GM12875 (cell line): ENCODE measurements around the gene HVCN1.
A peak's percentile ranks its signal among the peaks of the same experiment; 100 is the strongest.
"Not testable (repeated sequence)": the region's sequence is repeated elsewhere in the genome, so short reads cannot be mapped to it uniquely, and the experiment has no call there.

Source experiments
- H3K4me3 ChIP-seq: one replicate; pipeline ENCODE4 v1.5.1; 2011; ENCODE audit warnings: low read depth, low read length, control low read depth
- TF ChIP-seq, protein P1 (sequence below): IDR thresholded peaks from 2 replicates; pipeline ENCODE4 v1.5.1; 2011; ENCODE audit warnings: low read depth, mild to moderate bottlenecking, control low read depth, inconsistent platforms, low read length, moderate library complexity, borderline replicate concordance; ENCODE audit not compliant: insufficient read depth

HVCN1 gene, protein sequence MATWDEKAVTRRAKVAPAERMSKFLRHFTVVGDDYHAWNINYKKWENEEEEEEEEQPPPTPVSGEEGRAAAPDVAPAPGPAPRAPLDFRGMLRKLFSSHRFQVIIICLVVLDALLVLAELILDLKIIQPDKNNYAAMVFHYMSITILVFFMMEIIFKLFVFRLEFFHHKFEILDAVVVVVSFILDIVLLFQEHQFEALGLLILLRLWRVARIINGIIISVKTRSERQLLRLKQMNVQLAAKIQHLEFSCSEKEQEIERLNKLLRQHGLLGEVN

DNA sequence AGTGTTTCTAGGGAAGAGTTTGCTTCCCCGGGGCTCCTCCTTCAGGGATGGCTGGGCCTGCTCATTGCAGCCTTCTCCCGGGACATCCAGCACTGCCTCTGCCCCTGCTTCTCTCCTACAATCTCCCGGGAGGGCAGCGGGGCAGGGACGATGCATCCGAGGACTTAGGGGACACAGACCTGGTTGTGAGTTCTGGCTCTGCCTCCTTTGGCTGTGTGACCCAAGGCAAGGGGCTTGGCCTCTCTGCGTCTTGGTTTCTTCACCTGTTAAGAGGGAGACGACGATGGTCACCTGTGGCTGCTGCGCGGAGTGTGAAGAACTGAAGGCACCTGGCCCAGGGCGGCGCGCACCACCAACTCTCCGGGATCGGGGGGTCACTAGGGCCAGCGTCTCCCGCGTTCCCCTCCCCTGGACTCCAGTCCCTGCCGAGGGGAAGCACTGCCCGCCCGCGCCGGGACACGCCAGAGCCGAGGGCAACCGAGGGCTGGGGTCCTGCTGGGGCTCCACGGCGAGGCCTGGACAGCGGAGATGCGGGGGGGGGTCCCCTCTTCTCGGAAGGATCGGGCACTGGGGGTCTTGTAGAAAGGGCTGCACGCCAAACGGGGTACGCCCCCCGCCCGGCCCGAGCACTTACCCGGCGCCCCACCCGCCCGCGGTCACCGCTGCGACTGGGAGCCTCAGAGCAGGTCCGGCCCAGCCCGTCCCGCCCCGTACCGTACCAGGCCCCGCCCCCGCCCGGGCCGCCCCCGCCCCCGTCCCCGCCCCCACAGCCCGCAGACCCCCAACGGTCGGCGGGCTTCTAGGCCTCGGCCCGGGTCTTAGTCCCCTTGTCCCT, at the start of gene HVCN1:
HVCN1 (minus strand) TSS at position 670 of the 835 bp plus-strand sequence. CDS start 5,870 bp downstream, outside the sequence.
- TF ChIP-seq, protein P1, sequence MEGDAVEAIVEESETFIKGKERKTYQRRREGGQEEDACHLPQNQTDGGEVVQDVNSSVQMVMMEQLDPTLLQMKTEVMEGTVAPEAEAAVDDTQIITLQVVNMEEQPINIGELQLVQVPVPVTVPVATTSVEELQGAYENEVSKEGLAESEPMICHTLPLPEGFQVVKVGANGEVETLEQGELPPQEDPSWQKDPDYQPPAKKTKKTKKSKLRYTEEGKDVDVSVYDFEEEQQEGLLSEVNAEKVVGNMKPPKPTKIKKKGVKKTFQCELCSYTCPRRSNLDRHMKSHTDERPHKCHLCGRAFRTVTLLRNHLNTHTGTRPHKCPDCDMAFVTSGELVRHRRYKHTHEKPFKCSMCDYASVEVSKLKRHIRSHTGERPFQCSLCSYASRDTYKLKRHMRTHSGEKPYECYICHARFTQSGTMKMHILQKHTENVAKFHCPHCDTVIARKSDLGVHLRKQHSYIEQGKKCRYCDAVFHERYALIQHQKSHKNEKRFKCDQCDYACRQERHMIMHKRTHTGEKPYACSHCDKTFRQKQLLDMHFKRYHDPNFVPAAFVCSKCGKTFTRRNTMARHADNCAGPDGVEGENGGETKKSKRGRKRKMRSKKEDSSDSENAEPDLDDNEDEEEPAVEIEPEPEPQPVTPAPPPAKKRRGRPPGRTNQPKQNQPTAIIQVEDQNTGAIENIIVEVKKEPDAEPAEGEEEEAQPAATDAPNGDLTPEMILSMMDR = no peak
- H3K4me3 ChIP-seq = peak within 1 kb of the TSS; percentile 74

DNA sequence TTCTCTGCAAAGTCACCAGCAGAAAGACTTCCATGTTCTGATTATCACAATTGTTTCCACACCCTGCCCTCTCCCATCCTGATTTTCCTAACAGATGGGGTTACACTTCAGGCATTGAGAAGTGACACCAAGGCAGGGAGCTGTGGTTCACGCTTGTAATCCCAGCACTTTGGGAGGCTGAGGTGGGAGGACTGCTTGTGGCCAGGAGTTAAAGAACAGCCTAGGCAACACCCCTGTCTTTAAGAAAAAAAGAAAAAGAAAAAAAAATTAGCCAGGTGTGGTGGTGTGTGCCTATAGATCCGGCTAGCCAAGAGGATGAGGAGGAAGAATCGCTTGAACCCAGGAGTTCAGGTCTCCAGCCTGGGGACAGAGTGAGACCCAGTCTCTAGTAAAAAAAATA, 48.6 kb upstream of the HVCN1 start:
- TF ChIP-seq, protein P1 = no peak

DNA sequence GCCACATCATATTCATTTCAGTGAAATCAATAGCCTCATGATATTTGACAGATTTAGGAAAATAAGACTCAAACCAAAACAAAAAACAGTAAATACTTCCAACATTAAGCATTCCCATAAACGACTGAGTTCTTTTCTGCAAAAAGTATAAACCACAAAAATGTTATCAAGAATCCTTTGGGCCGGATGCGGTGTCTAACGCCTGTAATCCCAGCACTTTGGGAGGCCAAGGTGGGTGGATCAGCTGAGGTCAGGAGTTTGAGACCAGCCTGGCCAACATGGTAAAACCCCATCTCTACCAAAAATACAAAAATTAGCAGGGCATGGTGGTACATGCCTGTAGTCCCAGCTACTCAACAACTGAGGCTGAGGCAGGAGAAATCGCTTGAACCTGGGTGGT, 48.1 kb upstream of the HVCN1 start:
- H3K4me3 ChIP-seq = not testable (repeated sequence)

More for the DNA sequence above, 48.6 kb upstream of the HVCN1 start:
- no peak overlapping the region for H3K4me3 ChIP-seq

DNA sequence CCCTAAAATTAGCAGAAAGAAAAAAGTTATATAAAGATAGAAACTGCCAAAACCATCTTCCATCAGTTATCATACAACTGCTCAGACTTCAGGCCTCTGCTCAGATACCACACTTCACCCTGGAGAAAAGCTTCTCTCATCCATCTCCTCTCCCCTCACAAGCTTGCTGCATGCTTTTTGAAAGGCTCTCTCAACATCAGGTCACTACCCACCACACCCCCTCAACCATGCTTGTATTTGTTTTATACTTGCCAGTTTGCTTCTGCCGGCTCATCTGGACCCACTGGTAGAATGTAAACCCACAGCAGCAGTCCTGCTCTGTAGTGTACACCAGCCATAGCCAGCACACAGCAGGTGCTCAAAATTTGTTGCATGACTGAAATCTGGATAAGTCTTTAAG, 45.0 kb upstream of the HVCN1 start:
- H3K4me3 ChIP-seq = no peak overlapping the region
- TF ChIP-seq, protein P1 = no peak

DNA sequence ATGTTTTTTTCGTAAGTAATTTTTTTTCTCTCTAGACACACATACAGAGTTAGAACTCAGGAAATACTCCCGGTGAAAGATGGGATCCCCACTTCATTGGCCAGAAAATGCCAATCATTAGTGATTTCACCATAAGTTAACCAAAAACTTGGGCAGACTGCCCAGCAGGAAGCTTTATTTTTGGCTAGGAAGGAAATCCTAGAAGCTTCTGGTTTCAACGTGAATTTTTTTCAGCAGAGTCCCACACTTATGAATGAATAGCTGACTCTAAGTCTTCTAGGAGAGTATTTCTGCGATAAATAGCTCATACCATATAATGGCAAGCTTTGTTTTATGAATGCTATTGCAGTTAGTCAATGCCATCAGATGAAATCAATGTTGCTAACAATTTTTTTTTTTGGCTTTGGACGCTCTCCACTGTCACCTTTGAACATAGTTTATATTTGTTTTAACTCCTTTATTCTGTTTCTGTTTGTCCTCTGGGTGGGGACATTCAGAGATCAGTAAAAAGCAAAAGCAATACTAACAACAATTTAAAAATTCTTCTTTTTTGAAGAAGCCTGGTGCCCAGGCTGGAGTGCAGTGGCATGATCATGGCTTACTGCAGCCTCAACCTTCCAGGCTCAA, 44.3 kb upstream of the HVCN1 start:
- H3K4me3 ChIP-seq = no peak overlapping the region
- TF ChIP-seq, protein P1 = no peak

DNA sequence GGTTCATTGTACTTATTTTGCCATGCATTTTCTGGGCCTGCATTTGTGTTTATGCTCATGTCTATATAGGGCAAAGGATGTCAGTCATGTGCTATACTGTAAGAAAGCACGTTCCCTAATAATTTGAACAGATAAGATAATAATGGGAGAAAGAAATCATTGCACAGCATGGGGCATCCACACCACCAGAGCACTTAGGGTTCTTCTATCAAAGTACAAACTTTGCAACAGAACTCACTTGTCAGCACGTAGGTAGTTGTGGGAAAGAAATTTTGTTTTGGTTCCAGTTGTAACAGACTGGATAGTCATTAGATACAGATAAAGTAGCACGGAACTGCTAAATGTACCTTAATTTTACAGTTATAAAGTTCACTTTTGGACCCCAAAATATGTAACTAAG, 43.7 kb upstream of the HVCN1 start:
- no peak overlapping the region for H3K4me3 ChIP-seq
- TF ChIP-seq, protein P1 = no peak

DNA sequence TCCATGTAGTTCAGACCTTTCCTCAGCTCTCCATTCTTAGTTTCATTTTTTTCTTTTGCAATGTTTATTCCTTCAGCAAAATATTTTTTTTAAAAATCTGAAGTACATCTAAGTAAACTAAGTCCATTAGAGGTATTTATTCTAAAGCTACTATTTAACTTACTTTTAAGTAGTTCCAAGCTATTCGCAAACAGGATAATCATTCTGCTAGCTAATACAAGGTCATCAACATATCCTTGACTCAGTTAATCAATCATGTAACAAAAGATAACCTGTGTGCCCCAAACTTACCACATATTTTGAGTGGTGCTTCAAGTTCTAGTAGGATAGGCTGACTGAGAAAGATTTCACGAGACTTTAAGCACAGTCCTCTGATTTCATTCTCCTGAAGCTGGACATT, 42.6 kb upstream of the HVCN1 start:
- H3K4me3 ChIP-seq = no peak overlapping the region
- TF ChIP-seq, protein P1 = no peak
